ENCODE data around the gene TCIRG1. TPM values are rescaled to one million over a fixed set of nuclear protein-coding genes. Genes with fewer than 3 reads are reported as not detected.

The TCIRG1 gene
- total RNA-seq, 2 donors from 2014 or later, result 141 to 146 TPM

DNA sequence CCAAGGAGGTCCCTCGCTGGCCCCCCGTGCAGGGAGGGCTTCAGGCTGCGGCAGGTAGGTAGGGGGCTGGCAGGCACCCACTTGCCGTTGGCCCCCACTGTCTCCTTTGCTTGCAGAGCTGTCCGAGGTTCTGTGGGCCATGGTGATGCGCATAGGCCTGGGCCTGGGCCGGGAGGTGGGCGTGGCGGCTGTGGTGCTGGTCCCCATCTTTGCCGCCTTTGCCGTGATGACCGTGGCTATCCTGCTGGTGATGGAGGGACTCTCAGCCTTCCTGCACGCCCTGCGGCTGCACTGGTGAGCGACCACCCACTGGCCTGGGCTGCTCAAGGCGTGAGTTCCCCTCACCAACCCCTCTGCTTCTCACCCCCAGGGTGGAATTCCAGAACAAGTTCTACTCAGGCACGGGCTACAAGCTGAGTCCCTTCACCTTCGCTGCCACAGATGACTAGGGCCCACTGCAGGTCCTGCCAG, 11.6 kb downstream of the TCIRG1 start:
- no peaks in the 10 kb centered on the region for H3K27me3 Mint-ChIP-seq (ENCODE audit: low read depth)
- H3K27ac Mint-ChIP-seq, result no peak overlapping the region
- H3K9me3 Mint-ChIP-seq, result no peaks in the 10 kb centered on the region
- ATAC-seq (replicated peaks in 1 of 2) (no peak), DNase-seq (no peak)
- no peak overlapping the region for H3K4me3 Mint-ChIP-seq
- no peaks in the 10 kb centered on the region for H3K4me1 Mint-ChIP-seq (ENCODE audit: low read depth)
- H3K36me3 Mint-ChIP-seq (ENCODE audit: insufficient read depth in 2 of 2), result peaks cover 0 to 1% of the 10 kb centered on the region in 2 donors

DNA sequence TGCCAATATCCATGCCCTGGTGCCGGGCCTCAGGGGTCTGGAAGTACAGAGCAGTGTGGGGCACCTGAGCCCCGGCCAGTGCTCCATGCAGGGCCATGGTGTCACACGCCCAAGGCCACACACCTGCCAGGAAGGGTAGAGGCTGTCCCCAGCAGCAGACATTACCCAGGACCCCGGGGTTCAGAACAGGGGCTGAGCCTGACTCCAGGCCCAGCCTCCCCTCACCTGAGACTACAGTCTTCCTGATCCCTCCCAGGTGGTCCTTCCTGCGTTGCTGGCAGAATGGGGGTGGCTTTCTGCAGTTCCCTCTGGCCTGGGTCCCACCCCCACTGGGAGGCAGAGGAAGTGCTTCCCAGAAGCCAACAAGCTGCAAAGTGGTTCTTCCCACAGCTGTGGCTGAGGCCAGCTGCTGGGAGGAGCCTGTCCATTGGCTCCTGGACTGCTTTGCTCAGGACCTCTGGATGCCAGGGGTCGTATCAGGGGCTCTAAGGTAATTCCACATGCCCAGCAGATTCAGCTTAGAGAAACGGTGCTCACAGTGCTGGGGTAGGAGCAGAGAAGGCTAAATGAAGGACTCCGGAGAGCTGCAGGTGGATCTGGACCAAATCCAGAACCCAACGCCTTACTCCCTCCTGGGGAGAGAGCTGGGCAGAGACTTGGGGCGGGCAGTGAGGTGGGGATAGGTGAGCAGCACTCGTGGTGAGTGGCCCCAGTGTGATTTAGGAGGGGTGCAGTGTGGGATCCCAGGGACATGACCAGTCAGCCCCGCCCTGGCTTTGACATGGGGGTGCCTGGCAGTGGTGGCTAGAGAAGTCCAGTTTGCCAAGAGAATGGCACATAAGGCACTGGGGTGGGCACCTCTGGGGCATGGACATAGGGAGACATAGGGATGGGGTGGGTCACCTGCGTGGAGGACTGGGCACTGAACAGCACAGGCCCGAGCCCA, 12.6 kb downstream of the TCIRG1 start:
- Mint-ChIP-seq H3K27ac (no peak overlapping the region), H3K27me3 (ENCODE audit: low read depth) (no peaks in the 10 kb centered on the region)

DNA sequence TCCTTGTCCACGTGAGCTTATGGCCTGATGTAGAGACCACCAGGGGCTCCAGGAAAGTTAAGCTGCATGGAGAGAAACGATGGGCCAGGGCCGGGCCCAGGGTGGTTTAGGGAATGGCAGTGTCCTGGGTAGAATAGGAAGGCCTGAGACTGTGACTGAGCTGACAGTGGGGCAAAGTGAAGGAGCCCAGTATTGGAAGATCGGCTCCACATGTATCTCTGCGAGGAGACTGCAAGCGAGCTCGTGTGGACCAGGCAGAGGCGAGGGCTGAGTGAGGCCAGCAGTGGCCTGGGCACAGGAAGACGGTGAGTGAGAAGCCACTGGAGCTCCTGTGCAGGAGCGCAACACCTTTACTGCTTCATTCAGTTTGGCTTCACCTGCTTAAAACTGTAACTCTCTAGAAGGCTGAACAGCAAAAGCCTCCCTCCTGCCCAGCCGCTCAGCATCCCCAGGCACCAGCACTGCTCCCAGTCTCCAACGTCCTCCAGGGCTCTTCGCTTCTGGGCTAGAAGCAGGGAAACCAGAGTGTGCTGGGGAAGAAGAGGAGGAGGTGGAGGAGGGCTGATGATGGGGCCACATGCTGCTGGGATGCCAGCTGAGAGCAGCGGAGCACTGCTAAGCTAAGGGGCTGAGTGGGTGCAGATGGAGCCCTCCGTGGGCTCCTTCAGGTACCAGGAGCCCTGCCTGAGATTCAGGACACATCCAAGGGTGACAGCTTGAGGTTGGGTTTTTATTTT, 13.5 kb downstream of the TCIRG1 start:
- no peak overlapping the region for H3K27ac Mint-ChIP-seq
- peaks cover 4% of the 10 kb centered on the region for H3K4me1 Mint-ChIP-seq (ENCODE audit: low read depth)
- DNase-seq, result no peak
- no peaks in the 10 kb centered on the region for H3K9me3 Mint-ChIP-seq
- peaks cover 0 to 1% of the 10 kb centered on the region in 2 donors for H3K36me3 Mint-ChIP-seq (ENCODE audit: insufficient read depth in 2 of 2)
- H3K27me3 Mint-ChIP-seq (ENCODE audit: low read depth), result no peaks in the 10 kb centered on the region
- ATAC-seq (replicated peaks in 1 of 2), result no peak
- H3K4me3 Mint-ChIP-seq, result no peak overlapping the region

More for the DNA sequence above, 12.6 kb downstream of the TCIRG1 start:
- H3K4me3 Mint-ChIP-seq, result no peak overlapping the region
- peaks cover 4% of the 10 kb centered on the region for H3K4me1 Mint-ChIP-seq (ENCODE audit: low read depth)
- DNase-seq, result no peak
- H3K36me3 Mint-ChIP-seq (ENCODE audit: insufficient read depth in 2 of 2), result peaks cover 0 to 1% of the 10 kb centered on the region in 2 donors
- no peak for ATAC-seq (replicated peaks in 1 of 2)
- H3K9me3 Mint-ChIP-seq, result no peaks in the 10 kb centered on the region

DNA sequence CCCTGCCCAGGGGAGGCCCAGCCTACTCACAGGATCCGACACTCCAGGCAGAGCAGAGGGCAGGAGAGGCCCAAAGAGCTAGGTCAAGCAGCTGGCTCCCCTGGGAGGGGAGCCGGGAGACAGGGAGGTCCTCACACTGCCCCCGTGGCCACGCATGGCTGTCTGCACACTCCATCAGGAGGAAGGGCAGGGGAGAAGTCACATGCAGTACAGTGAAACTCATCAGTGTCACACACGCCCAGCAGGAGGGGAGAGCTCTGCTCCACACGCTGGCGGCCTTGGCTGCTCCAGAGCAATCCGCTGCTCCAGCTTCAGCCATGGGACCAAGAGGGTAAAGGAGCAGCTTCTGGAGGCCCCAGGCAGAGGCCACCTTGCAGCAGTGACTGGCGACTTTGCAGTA, 14.3 kb downstream of the TCIRG1 start:
- H3K4me1 Mint-ChIP-seq (ENCODE audit: low read depth), result peaks cover 4% of the 10 kb centered on the region
- ATAC-seq (replicated peaks in 1 of 2), result no peak
- H3K4me3 Mint-ChIP-seq, result no peak overlapping the region
- H3K27ac Mint-ChIP-seq, result peak overlapping the region; percentile 72
- no peak for DNase-seq
- peaks cover 0 to 1% of the 10 kb centered on the region in 2 donors for H3K36me3 Mint-ChIP-seq (ENCODE audit: insufficient read depth in 2 of 2)
- no peaks in the 10 kb centered on the region for H3K27me3 Mint-ChIP-seq (ENCODE audit: low read depth)
- H3K9me3 Mint-ChIP-seq, result no peaks in the 10 kb centered on the region

DNA sequence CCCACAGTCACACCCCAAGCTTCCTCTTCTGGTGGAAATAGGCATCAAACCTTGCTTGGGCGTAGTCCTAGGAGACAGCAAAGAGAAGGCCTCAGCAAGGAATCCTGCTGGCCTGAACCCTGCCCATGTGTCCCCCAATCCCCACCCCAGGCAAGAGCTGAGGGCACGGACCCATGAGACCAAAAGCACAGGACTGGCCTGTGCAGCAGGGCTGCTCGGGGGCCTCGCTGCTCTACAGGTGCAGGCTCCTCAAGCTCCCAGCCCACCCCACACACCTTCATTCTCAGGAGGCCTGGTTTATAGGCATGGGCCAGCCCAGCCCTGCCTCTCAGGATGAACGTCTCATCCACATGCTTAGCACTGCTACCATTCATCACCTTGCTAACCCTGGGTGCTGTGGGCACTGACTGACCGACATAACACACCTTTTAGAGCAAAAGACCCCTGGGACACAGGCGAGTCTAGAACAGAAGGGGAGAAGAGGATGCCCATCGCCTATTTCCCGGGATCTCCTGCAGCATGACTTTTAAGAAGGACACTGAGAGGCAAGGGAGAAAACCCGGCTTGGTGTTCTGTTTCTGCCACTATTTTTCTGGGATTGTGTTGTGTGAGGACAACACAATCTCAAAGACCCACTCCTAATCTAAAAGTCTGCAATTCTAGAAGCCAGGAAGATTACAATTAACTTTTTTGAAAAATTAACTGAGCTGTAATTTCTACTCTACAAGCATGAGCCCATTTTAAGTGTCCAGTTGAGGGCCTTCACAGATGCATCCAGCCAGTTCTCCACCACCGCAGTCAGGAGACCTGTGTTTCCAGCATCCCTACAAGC, 15.4 kb downstream of the TCIRG1 start:
- DNase-seq, result no peak
- ATAC-seq (replicated peaks in 1 of 2), result peak in 1 of 2 donors; percentile 18
- Mint-ChIP-seq H3K4me3 (no peak overlapping the region), H3K36me3 (ENCODE audit: insufficient read depth in 2 of 2) (peaks cover 0 to 1% of the 10 kb centered on the region in 2 donors), H3K27me3 (ENCODE audit: low read depth) (no peaks in the 10 kb centered on the region), H3K9me3 (no peaks in the 10 kb centered on the region), H3K4me1 (ENCODE audit: low read depth) (peaks cover 4% of the 10 kb centered on the region), H3K27ac (no peak overlapping the region)

DNA sequence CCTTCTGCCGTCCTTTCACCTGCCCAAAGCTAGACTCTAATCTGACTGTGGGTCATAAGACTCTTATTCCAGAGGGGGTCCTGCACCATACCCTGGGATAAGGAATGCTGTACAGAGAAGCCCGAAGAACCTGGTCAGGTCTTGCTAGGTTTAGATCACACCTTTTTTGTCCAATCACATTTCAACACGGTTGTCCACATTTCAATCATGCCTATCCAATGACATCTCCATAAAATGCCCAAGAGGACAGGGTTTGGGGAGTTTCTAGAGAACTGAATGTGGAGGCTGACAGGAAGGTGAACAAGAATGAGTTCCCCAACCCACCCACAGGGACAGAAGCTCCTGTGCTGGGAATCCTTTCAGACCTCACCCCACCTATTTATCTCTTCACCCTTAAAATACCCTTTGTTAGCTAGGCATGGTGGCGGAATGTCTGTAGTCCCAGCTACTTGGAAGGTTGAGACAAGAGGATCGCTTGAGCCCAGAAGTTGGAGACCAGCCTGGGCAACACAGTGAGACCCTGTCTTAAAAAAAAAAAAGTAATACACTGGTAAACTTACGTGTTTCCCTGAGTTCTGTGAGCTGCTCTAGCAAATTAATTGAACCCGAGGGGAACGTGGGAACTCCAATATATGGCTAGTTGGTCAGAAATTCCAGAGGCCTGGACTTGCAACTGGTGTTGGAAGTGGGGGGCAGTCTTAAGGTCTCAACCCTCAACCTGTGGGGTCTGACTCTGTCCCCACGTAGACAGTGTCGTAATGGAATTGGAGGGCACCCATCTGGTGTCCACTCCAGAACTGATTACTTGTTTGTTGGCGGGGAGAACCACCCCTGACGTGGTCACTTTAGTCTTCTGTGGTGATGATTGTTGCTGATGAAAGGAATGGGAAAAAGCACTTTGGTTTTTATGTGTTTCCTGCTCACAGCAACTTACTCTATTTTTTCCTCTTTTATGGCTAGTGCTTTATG, 17.8 kb downstream of the TCIRG1 start:
- no peak overlapping the region for H3K4me3 Mint-ChIP-seq
- H3K9me3 Mint-ChIP-seq, result no peaks in the 10 kb centered on the region
- H3K4me1 Mint-ChIP-seq (ENCODE audit: low read depth), result peaks cover 4% of the 10 kb centered on the region
- DNase-seq (no peak), ATAC-seq (replicated peaks in 1 of 2) (no peak)
- no peaks in the 10 kb centered on the region for H3K27me3 Mint-ChIP-seq (ENCODE audit: low read depth)
- H3K36me3 Mint-ChIP-seq (ENCODE audit: insufficient read depth in 2 of 2), result peaks cover 1 to 3% of the 10 kb centered on the region in 2 donors
- no peak overlapping the region for H3K27ac Mint-ChIP-seq

DNA sequence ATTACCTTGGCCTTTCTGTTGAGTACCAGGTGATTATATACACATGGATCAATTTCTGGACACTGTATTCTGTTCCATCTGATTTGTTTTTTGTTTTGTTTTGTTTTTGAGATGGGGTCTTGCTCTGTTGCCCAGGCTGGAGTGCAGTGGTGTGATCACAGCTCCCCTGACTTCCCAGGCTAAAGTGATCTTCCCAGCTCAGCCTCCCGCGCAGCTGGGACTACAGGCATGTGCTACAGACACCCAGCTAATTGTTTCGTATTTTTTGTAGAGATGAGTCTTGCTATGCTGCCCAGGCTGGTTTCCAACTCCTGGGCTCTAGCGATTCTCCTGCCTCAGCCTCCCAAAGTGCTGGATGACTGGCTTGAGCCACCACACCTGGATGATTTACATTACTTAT, 19.0 kb downstream of the TCIRG1 start:
- H3K27ac Mint-ChIP-seq, result no peak overlapping the region

DNA sequence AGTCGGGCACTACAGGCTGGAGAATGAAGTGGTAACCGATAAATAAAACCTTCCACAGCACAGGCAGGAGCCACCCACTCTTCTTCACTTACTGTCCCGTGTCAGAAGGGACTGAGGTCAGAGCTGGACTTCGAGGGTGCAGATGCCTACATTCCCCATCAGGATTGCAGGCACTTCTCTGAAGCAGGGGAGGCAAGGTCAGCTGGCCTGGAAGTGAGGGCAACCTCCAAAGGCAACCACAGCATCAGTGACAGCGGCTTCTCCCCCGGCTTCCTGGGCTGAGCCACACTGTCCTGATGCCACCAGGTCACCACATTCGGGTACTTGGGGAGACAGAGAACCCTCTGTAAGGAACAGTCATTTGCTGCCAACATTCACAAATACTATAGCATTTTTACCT, 22.7 kb downstream of the TCIRG1 start:
- DNase-seq (no peak), ATAC-seq (replicated peaks in 1 of 2) (no peak)
- Mint-ChIP-seq H3K4me3 (no peak overlapping the region), H3K36me3 (ENCODE audit: insufficient read depth in 2 of 2) (peaks cover 1 to 3% of the 10 kb centered on the region in 2 donors), H3K27ac (no peak overlapping the region), H3K4me1 (ENCODE audit: low read depth) (no peaks in the 10 kb centered on the region), H3K9me3 (no peaks in the 10 kb centered on the region), H3K27me3 (ENCODE audit: low read depth) (no peaks in the 10 kb centered on the region)

More for the DNA sequence above, 19.0 kb downstream of the TCIRG1 start:
- Mint-ChIP-seq H3K27me3 (ENCODE audit: low read depth) (no peaks in the 10 kb centered on the region), H3K4me1 (ENCODE audit: low read depth) (peaks cover 4% of the 10 kb centered on the region), H3K36me3 (ENCODE audit: insufficient read depth in 2 of 2) (peaks cover 1 to 3% of the 10 kb centered on the region in 2 donors), H3K4me3 (no peak overlapping the region), H3K9me3 (no peaks in the 10 kb centered on the region)
- no peak for ATAC-seq (replicated peaks in 1 of 2)
- DNase-seq, result no peak

DNA sequence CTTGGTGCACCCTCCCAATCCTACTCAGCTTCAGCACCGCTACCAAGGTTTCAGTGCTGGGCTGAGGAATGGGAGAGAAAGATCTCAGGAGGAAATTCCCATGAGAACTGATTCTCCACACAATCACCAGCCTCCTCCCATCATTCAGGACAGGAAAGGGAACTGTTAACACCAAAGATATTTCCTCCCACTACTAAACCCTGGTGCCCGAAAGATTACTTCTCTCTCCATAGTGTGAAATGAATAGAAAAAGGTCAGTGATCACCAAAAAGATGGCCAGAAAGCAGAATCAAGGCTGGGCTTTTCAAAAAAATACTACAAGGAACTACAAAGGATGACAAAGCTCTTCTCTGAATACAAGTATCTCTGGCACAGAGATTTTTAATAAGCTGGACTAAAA, 26.1 kb downstream of the TCIRG1 start:
- Mint-ChIP-seq H3K27ac (no peak overlapping the region), H3K36me3 (ENCODE audit: insufficient read depth in 2 of 2) (peaks cover 2 to 3% of the 10 kb centered on the region in 2 donors), H3K4me3 (no peak overlapping the region), H3K4me1 (ENCODE audit: low read depth) (no peaks in the 10 kb centered on the region), H3K9me3 (no peaks in the 10 kb centered on the region), H3K27me3 (ENCODE audit: low read depth) (no peaks in the 10 kb centered on the region)
- ATAC-seq (replicated peaks in 1 of 2) (no peak), DNase-seq (no peak)

DNA sequence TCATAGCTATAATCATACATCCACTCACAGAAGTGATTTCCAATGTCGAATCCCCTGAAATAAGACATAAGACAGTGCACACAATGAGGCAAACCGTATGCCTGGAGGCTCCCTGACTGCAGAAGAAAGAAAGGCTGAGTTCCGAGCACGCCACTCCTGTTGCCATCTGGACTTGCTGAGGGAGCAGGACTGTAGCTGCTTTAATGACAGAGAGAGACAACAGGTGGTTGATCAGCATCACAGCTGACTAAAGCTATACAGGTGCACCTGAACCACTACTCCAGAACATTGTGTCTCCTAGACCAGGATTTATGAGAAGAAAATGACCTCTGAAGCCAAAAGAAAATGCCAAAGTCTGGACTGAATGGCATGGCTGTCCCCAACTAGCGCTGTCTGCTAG, 27.0 kb downstream of the TCIRG1 start:
- no peaks in the 10 kb centered on the region for H3K9me3 Mint-ChIP-seq
- DNase-seq (no peak), ATAC-seq (replicated peaks in 1 of 2) (no peak)
- H3K4me3 Mint-ChIP-seq, result no peak overlapping the region
- no peaks in the 10 kb centered on the region for H3K4me1 Mint-ChIP-seq (ENCODE audit: low read depth)
- peaks cover 0 to 2% of the 10 kb centered on the region in 2 donors for H3K36me3 Mint-ChIP-seq (ENCODE audit: insufficient read depth in 2 of 2)
- H3K27ac Mint-ChIP-seq, result no peak overlapping the region
- H3K27me3 Mint-ChIP-seq (ENCODE audit: low read depth), result no peaks in the 10 kb centered on the region

DNA sequence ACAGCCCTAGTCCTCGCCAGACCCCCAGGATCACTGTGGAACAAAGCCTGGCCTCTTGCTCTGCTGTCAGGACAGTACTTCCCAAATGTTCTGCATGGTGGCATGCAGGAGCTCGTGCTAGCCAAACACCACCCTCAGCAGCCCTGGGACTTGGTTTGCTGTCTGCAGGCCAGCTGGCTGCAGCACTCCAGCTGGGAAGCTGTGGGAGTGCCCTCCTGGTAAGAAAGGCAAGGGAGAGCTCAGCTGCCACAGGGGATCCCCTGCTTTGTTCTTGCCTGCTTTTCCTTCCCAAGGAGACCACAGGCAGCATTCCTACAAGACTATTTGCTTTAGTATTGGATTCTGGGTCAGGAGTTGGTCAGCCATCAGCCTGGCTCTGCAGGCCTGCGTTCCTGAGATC, 27.9 kb downstream of the TCIRG1 start:
- H3K27ac Mint-ChIP-seq, result no peak overlapping the region
- H3K36me3 Mint-ChIP-seq (ENCODE audit: insufficient read depth in 2 of 2), result peaks cover 0 to 2% of the 10 kb centered on the region in 2 donors
- H3K4me1 Mint-ChIP-seq (ENCODE audit: low read depth), result no peaks in the 10 kb centered on the region
- H3K9me3 Mint-ChIP-seq, result no peaks in the 10 kb centered on the region
- DNase-seq (no peak), ATAC-seq (replicated peaks in 1 of 2) (no peak)
- no peaks in the 10 kb centered on the region for H3K27me3 Mint-ChIP-seq (ENCODE audit: low read depth)
- H3K4me3 Mint-ChIP-seq, result no peak overlapping the region

DNA sequence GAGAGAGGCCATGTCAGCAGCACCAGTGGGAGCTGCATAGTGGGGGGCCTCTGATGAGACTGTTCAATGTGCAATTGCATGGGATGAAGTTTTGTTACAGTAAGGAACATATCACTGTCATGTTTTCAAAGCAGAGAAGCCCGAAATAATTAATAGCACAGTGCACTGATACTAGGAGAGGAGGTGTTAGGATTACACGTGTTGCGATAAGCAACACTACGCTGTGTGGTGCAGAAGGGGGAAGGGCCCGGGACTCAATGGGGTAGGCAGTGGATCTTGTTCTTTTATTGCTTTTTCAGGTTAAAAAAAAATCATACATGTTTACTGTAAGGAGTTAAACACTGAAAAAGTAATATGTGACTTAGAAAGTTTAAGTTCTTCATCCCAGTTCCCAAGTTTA, 29.2 kb downstream of the TCIRG1 start:
- no peaks in the 10 kb centered on the region for H3K27me3 Mint-ChIP-seq (ENCODE audit: low read depth)
- H3K36me3 Mint-ChIP-seq (ENCODE audit: insufficient read depth in 2 of 2), result peaks cover 0 to 2% of the 10 kb centered on the region in 2 donors
- no peaks in the 10 kb centered on the region for H3K4me1 Mint-ChIP-seq (ENCODE audit: low read depth)
- DNase-seq (no peak), ATAC-seq (replicated peaks in 1 of 2) (no peak)
- no peak overlapping the region for H3K4me3 Mint-ChIP-seq
- H3K9me3 Mint-ChIP-seq, result no peaks in the 10 kb centered on the region
- H3K27ac Mint-ChIP-seq, result no peak overlapping the region
